ENCODE data around the gene MARCHF9. TPM values are rescaled to one million over a fixed set of nuclear protein-coding genes. Genes with fewer than 3 reads are reported as not detected.

The MARCHF9 gene
- total and polyA plus RNA-seq, 2 donors (not counting 1 experiment from before 2014, with no cell fraction given), result 3.8 to 4.8 TPM

GRCh38 chr12:57744777-57745484, 10.0 kb upstream of the MARCHF9 start, which contains the start of gene TSPAN31:
TSPAN31 (plus strand) TSS chr12:57745039; CDS start chr12:57745155, 116 bp downstream.
- DNase-seq (ENCODE audit: low read depth in 2 of 2), result peak; percentile 98 to 99
- Histone ChIP-seq H3K9ac (ENCODE audit: insufficient read depth, low read length) (peak within 1 kb of the TSS; percentile 94), H3K9me3 (ENCODE audit: control insufficient read depth, insufficient read depth, low read depth, low read length) (no peaks in the 10 kb centered on the region), H2AFZ (ENCODE audit: low read length) (peak within 1 kb of the TSS; percentile 70), H3K4me1 (ENCODE audit: control insufficient read depth, extremely low read depth, insufficient read depth, low read length) (peaks cover 2% of the 10 kb centered on the region), H3K79me2 (ENCODE audit: control insufficient read depth, insufficient read depth, low read length) (peaks cover 6% of the 10 kb centered on the region), H4K20me1 (ENCODE audit: control insufficient read depth, extremely low read depth, insufficient read depth, low read length) (no peaks in the 10 kb centered on the region), H3K27me3 (ENCODE audit: control insufficient read depth, insufficient read depth, low read length) (peaks cover 20% of the 10 kb centered on the region), H3K4me3 (replicated peaks in 1 of 4; ENCODE audit: control extremely low read depth in 1 of 4, insufficient read depth in 1 of 4, low read depth in 3 of 4, low read length in 4 of 4) (peak within 1 kb of the TSS; percentile 66 to 99 (median 88)), H3K27ac (ENCODE audit: insufficient read depth, low read length) (peak within 1 kb of the TSS; percentile 99), H3K4me2 (ENCODE audit: extremely low read depth, insufficient read depth, low read length) (peak within 1 kb of the TSS; percentile 99), H3K36me3 (ENCODE audit: control insufficient read depth, insufficient read depth, low read length) (peaks cover 11% of the 10 kb centered on the region)
- TF ChIP-seq, protein P1, sequence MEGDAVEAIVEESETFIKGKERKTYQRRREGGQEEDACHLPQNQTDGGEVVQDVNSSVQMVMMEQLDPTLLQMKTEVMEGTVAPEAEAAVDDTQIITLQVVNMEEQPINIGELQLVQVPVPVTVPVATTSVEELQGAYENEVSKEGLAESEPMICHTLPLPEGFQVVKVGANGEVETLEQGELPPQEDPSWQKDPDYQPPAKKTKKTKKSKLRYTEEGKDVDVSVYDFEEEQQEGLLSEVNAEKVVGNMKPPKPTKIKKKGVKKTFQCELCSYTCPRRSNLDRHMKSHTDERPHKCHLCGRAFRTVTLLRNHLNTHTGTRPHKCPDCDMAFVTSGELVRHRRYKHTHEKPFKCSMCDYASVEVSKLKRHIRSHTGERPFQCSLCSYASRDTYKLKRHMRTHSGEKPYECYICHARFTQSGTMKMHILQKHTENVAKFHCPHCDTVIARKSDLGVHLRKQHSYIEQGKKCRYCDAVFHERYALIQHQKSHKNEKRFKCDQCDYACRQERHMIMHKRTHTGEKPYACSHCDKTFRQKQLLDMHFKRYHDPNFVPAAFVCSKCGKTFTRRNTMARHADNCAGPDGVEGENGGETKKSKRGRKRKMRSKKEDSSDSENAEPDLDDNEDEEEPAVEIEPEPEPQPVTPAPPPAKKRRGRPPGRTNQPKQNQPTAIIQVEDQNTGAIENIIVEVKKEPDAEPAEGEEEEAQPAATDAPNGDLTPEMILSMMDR (conservative IDR thresholded peaks at IDR 0.05 in 1 of 2, IDR thresholded peaks at IDR 0.05 in 1 of 2; ENCODE audit: low read depth in 1 of 2, low read length in 2 of 2), result no peak
- no peak for TF ChIP-seq EZH2 (IDR thresholded peaks at IDR 0.05; ENCODE audit: low read length, missing control alignments)

DNA sequence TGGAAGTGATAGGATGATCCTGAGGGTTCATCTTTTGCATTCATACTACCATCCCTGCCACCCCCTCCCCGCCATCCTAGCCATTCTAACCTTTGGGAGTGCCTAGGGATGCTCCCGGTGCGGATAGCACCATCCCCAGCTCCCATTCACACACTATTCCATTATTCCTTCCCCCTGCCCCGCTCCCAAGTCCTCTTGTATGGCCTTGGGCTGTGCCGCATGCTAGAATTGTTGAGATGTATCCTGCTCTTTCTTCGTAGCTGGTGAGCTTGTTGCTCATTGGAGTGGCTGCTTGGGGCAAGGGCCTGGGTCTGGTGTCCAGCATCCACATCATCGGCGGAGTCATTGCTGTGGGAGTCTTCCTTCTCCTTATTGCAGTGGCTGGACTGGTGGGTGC, 9.4 kb upstream of the MARCHF9 start:
- Histone ChIP-seq H3K36me3 (ENCODE audit: control insufficient read depth, insufficient read depth, low read length) (peaks cover 12% of the 10 kb centered on the region), H2AFZ (ENCODE audit: low read length) (peak overlapping the region; percentile 20), H3K79me2 (ENCODE audit: control insufficient read depth, insufficient read depth, low read length) (peaks cover 11% of the 10 kb centered on the region), H3K4me1 (ENCODE audit: control insufficient read depth, extremely low read depth, insufficient read depth, low read length) (peaks cover 2% of the 10 kb centered on the region), H3K27ac (ENCODE audit: insufficient read depth, low read length) (peak overlapping the region; percentile 99), H3K9ac (ENCODE audit: insufficient read depth, low read length) (peak overlapping the region; percentile 94), H3K9me3 (ENCODE audit: control insufficient read depth, insufficient read depth, low read depth, low read length) (no peaks in the 10 kb centered on the region), H3K4me3 (replicated peaks in 1 of 4; ENCODE audit: control extremely low read depth in 1 of 4, insufficient read depth in 1 of 4, low read depth in 3 of 4, low read length in 4 of 4) (peak overlapping the region; percentile 66 to 99 (median 88)), H4K20me1 (ENCODE audit: control insufficient read depth, extremely low read depth, insufficient read depth, low read length) (no peaks in the 10 kb centered on the region), H3K27me3 (ENCODE audit: control insufficient read depth, insufficient read depth, low read length) (peaks cover 15% of the 10 kb centered on the region), H3K4me2 (ENCODE audit: extremely low read depth, insufficient read depth, low read length) (peak overlapping the region; percentile 99)
- DNase-seq (ENCODE audit: low read depth in 2 of 2), result no peak
- TF ChIP-seq EZH2 (IDR thresholded peaks at IDR 0.05; ENCODE audit: low read length, missing control alignments), result no peak
- TF ChIP-seq, protein P1 (conservative IDR thresholded peaks at IDR 0.05 in 1 of 2, IDR thresholded peaks at IDR 0.05 in 1 of 2; ENCODE audit: low read depth in 1 of 2, low read length in 2 of 2), result no peak

GRCh38 chr12:57746025-57746424, 8.9 kb upstream of the MARCHF9 start:
- Histone ChIP-seq H3K9ac (ENCODE audit: insufficient read depth, low read length) (no peak overlapping the region), H3K4me1 (ENCODE audit: control insufficient read depth, extremely low read depth, insufficient read depth, low read length) (peaks cover 2% of the 10 kb centered on the region), H3K9me3 (ENCODE audit: control insufficient read depth, insufficient read depth, low read depth, low read length) (no peaks in the 10 kb centered on the region), H4K20me1 (ENCODE audit: control insufficient read depth, extremely low read depth, insufficient read depth, low read length) (no peaks in the 10 kb centered on the region), H3K27me3 (ENCODE audit: control insufficient read depth, insufficient read depth, low read length) (peaks cover 9% of the 10 kb centered on the region), H3K4me3 (replicated peaks in 1 of 4; ENCODE audit: control extremely low read depth in 1 of 4, insufficient read depth in 1 of 4, low read depth in 3 of 4, low read length in 4 of 4) (peak overlapping the region; percentile 66 to 99 (median 88)), H3K27ac (ENCODE audit: insufficient read depth, low read length) (no peak overlapping the region), H3K4me2 (ENCODE audit: extremely low read depth, insufficient read depth, low read length) (peak overlapping the region; percentile 99), H3K36me3 (ENCODE audit: control insufficient read depth, insufficient read depth, low read length) (peaks cover 15% of the 10 kb centered on the region), H3K79me2 (ENCODE audit: control insufficient read depth, insufficient read depth, low read length) (peaks cover 16% of the 10 kb centered on the region), H2AFZ (ENCODE audit: low read length) (no peak overlapping the region)
- DNase-seq (ENCODE audit: low read depth in 2 of 2), result no peak
- TF ChIP-seq, protein P1 (conservative IDR thresholded peaks at IDR 0.05 in 1 of 2, IDR thresholded peaks at IDR 0.05 in 1 of 2; ENCODE audit: low read depth in 1 of 2, low read length in 2 of 2), result no peak
- no peak for TF ChIP-seq EZH2 (IDR thresholded peaks at IDR 0.05; ENCODE audit: low read length, missing control alignments)

All from fibroblast of lung (primary cell).